ENCODE measurements around the gene COL23A1. TPM values are rescaled to one million over a fixed set of nuclear protein-coding genes. Genes with fewer than 3 reads are reported as not detected.

Gene COL23A1
- total and polyA plus RNA-seq, 2 of the 8 experiments (the other 6 are each of a cell fraction or from before 2014, with no cell fraction given), result 3.1 to 4.7 TPM

DNA sequence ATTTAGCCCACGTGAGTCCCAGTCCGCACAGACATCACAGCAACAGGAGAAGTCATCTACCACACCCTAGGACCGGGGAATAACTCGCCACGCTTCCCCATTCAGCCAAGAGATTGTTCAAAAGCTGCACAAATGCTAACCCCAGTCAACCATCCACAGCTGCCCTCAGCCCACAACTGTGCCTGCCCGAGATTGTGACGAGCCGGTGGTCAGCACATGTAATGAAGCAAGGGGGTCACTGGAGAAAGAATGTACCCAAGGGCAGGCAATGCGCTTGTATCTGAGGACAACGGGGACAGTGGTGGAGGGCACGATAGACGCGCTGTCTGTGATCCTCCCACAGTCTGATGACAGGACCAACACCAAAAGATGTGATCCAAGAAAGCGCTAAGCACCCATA, 67.8 kb downstream of the COL23A1 start:
- Histone ChIP-seq H3K36me3 (ENCODE audit: control insufficient read depth in 2 of 4, insufficient read depth in 4 of 4, low read length in 3 of 4) (no peaks in the 10 kb centered on the region), H3K56ac (replicated peaks; ENCODE audit: insufficient read length, low read depth, low read length) (no peak overlapping the region), H2AK5ac (ENCODE audit: low read depth, low read length) (no peak overlapping the region), H3K14ac (ENCODE audit: insufficient read length) (no peak overlapping the region), H3K23me2 (ENCODE audit: low read depth, low read length) (peaks cover 4% of the 10 kb centered on the region; the same call in 1 of the 2 replicates), H3K9ac (replicated peaks in 1 of 4; ENCODE audit: extremely low read depth in 1 of 4, low read depth in 3 of 4, low read length in 3 of 4) (no peak overlapping the region), H4K91ac (replicated peaks; ENCODE audit: insufficient read length, low read length) (no peak overlapping the region), H2BK15ac (ENCODE audit: low read length) (no peak overlapping the region), H2BK20ac (ENCODE audit: low read length) (no peak overlapping the region), H4K8ac (ENCODE audit: extremely low read depth, insufficient read depth, low read length) (no peak overlapping the region), H3K4me2 (ENCODE audit: insufficient read depth in 1 of 2, low read depth in 2 of 2, low read length in 2 of 2) (no peak overlapping the region), H3K79me2 (ENCODE audit: control insufficient read depth in 1 of 2, insufficient read depth in 2 of 2, low read length in 2 of 2) (no peaks in the 10 kb centered on the region), H2BK120ac (replicated peaks; ENCODE audit: low read depth, low read length) (no peak overlapping the region), H3K27ac (ENCODE audit: low read depth, low read length) (no peak overlapping the region), H3K79me1 (ENCODE audit: low read depth, low read length) (no peaks in the 10 kb centered on the region), H4K20me1 (replicated peaks in 1 of 2; ENCODE audit: control insufficient read depth in 1 of 2, insufficient read depth in 2 of 2, low read length in 2 of 2) (no peaks in the 10 kb centered on the region), H3K4ac (replicated peaks; ENCODE audit: insufficient read length, low read depth, low read length) (no peak overlapping the region), H3K9me3 (ENCODE audit: insufficient read depth in 2 of 2, low read depth in 1 of 2, low read length in 1 of 2) (peaks cover 5 to 9% of the 10 kb centered on the region in 2 experiments; a peak in 3 of 4 replicates), H3K27me3 (replicated peaks in 1 of 4; ENCODE audit: control insufficient read depth in 3 of 4, extremely low read depth in 1 of 4, insufficient read depth in 3 of 4, low read length in 3 of 4) (no peaks in the 10 kb centered on the region), H3K23ac (ENCODE audit: insufficient read length) (no peak overlapping the region), H2BK5ac (ENCODE audit: low read depth, low read length) (no peak overlapping the region), H2AFZ (ENCODE audit: low read length) (no peak overlapping the region), H3K18ac (ENCODE audit: extremely low read depth, low read length) (no peak overlapping the region), H3K4me3 (ENCODE audit: extremely low read depth in 1 of 4, insufficient read depth in 2 of 4, low read depth in 3 of 4, low read length in 4 of 4) (no peak overlapping the region), H2BK12ac (ENCODE audit: low read depth, low read length) (no peak overlapping the region), H3K4me1 (replicated peaks in 1 of 4; ENCODE audit: control insufficient read depth in 3 of 4, insufficient read depth in 4 of 4, low read length in 3 of 4) (peaks cover 0 to 16% (median 13%) of the 10 kb centered on the region in 4 experiments; a peak in 6 of 7 replicates), H4K5ac (ENCODE audit: insufficient read length, low read depth, low read length) (no peak overlapping the region)
- TF ChIP-seq ASH2L (IDR thresholded peaks at IDR 0.05; ENCODE audit: low read length), result no peak
- TF ChIP-seq EZH2 (IDR thresholded peaks at IDR 0.05; ENCODE audit: low read depth, low read length, severe bottlenecking), result no peak
- no peak for TF ChIP-seq PHF8 (conservative IDR thresholded peaks at IDR 0.05; ENCODE audit: low read depth, low read length)
- TF ChIP-seq MAFK (IDR thresholded peaks at IDR 0.05; ENCODE audit: low read depth, low read length), result no peak
- TF ChIP-seq, protein P1, sequence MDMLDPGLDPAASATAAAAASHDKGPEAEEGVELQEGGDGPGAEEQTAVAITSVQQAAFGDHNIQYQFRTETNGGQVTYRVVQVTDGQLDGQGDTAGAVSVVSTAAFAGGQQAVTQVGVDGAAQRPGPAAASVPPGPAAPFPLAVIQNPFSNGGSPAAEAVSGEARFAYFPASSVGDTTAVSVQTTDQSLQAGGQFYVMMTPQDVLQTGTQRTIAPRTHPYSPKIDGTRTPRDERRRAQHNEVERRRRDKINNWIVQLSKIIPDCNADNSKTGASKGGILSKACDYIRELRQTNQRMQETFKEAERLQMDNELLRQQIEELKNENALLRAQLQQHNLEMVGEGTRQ (IDR thresholded peaks at IDR 0.05; ENCODE audit: low read length), result no peak
- TF ChIP-seq CHD2 (IDR thresholded peaks at IDR 0.05; ENCODE audit: low read length), result no peak
- no peak for TF ChIP-seq BACH1 (IDR thresholded peaks at IDR 0.05; ENCODE audit: low read length)
- TF ChIP-seq RBBP5 (IDR thresholded peaks at IDR 0.05; ENCODE audit: borderline replicate concordance, low read depth, low read length), result no peak
- DNase-seq (ENCODE audit: low read depth in 1 of 2, low spot score in 2 of 2) (no peak), FAIRE-seq (no peak)
- ChIA-PET POLR2A (ENCODE audit: partially characterized antibody) (no interaction called here), CTCF (ENCODE audit: partially characterized antibody) (interaction anchor here (1.5 kb wide), 1 partner anchor 16 kb away, joined by 3 read pairs; no protein-coding TSS in a partner anchor)
- 95% methylated on average over 14 of the region's 14 CpGs; no CpG with 5 or more reads in 1 of the 2 experiments for WGBS, 2 experiments (ENCODE audit: extremely low coverage in 1 of 2, insufficient coverage in 1 of 2, insufficient read length in 1 of 2, insufficient replicate concordance in 2 of 2, low coverage in 1 of 2, low lambda C conversion rate in 2 of 2, missing lambda C conversion rate in 1 of 2)

All from H1 (cell line).